Lower lobe of right lung (tissue), 2 donors: ENCODE results near the gene SMC3. TPM values are rescaled to one million over a fixed set of nuclear protein-coding genes. Genes with fewer than 3 reads are reported as not detected.

Source experiments
- ATAC-seq, 2 donors: fragments of 200-7000 bp; cut with Tn5 transposase; one replicate each; pipeline ENCODE4 v1.9.1; 2020 to 2022; ENCODE audit warnings: mild to moderate bottlenecking in 2 of 2, moderate library complexity in 2 of 2
- DNase-seq: peaks from one replicate; pipeline ENCODE4 v3.0.0-alpha.2; 2020
- H3K27ac ChIP-seq: fragments of 200-600 bp; one replicate; pipeline ENCODE4 v1.8.0; 2022
- H3K27me3 ChIP-seq: fragments of 200-600 bp; one replicate; pipeline ENCODE4 v1.8.0; 2022; ENCODE audit warnings: low read depth
- H3K36me3 ChIP-seq: fragments of 200-600 bp; one replicate; pipeline ENCODE4 v1.8.0; 2022; ENCODE audit warnings: mild to moderate bottlenecking
- H3K4me1 ChIP-seq: fragments of 200-600 bp; one replicate; pipeline ENCODE4 v1.8.0; 2022
- H3K4me3 ChIP-seq: fragments of 200-600 bp; one replicate; pipeline ENCODE4 v1.8.0; 2022; ENCODE audit warnings: mild to moderate bottlenecking
- H3K9me3 ChIP-seq: fragments of 200-600 bp; one replicate; pipeline ENCODE4 v1.8.0; 2022
- CTCF ChIP-seq: fragments of 200-600 bp; IDR thresholded peaks from one replicate; pipeline ENCODE4 v1.8.0; 2022; ENCODE audit warnings: antibody characterized with exemption, mild to moderate bottlenecking
- intact Hi-C: fragments of 100-400 bp; cut with DNase I; formaldehyde crosslinking; loops from one replicate; pipeline ENCODE4 v1.11.0; 2022
- total RNA-seq: library from RNA; stranded (reverse); fragmentation: NEBNext Ultra II Directional; extraction: Animal tissue kit (Norgen Biotek cat#: 25700); gene quantifications from one replicate; pipeline ENCODE4 v1.2.1, GENCODE V29; 2021
- donor health status: DM: no; HTN: yes; CAD: no; lungs with severe emphysema.

Gene SMC3
- total RNA-seq, 1 donor from 2014 or later, result 33.2 TPM

- peaks cover 73% of the 10 kb centered on the region for H3K27me3 ChIP-seq
- H3K4me3 ChIP-seq, result no peak overlapping the region
- no peak for TF ChIP-seq CTCF
Observed at GRCh38 chr10:110650265-110650668, 82.8 kb downstream of the SMC3 start.

GRCh38 chr10:110651044-110651958 is 83.8 kb downstream of the SMC3 start:
- no peaks in the 10 kb centered on the region for H3K9me3 ChIP-seq
- H3K27me3 ChIP-seq, result peaks cover 65% of the 10 kb centered on the region
- ATAC-seq, result no peak
- DNase-seq, result no peak
- H3K36me3 ChIP-seq, result no peaks in the 10 kb centered on the region
- TF ChIP-seq CTCF, result no peak
- H3K27ac ChIP-seq, result no peak overlapping the region
- H3K4me3 ChIP-seq, result no peak overlapping the region
- no peaks in the 10 kb centered on the region for H3K4me1 ChIP-seq
- intact Hi-C loops, result no loop called here

More at GRCh38 chr10:110650265-110650668, 82.8 kb downstream of the SMC3 start:
- Histone ChIP-seq H3K36me3 (no peaks in the 10 kb centered on the region), H3K4me1 (no peaks in the 10 kb centered on the region), H3K9me3 (no peaks in the 10 kb centered on the region), H3K27ac (no peak overlapping the region)
- ATAC-seq (no peak), DNase-seq (no peak)
- intact Hi-C loops, result no loop called here

- H3K27me3 ChIP-seq, result peaks cover 53% of the 10 kb centered on the region
- no peak overlapping the region for H3K4me3 ChIP-seq
- intact Hi-C loops, result no loop called here
- TF ChIP-seq CTCF, result no peak
- H3K4me1 ChIP-seq, result no peaks in the 10 kb centered on the region
- no peaks in the 10 kb centered on the region for H3K36me3 ChIP-seq
- no peaks in the 10 kb centered on the region for H3K9me3 ChIP-seq
- ATAC-seq (no peak), DNase-seq (no peak)
- no peak overlapping the region for H3K27ac ChIP-seq
Observed at GRCh38 chr10:110652475-110653118, 85.1 kb downstream of the SMC3 start.

Other genes with a start within 250 kb of the SMC3 start
- 8.9 TPM for gene DUSP5, start 69.8 kb upstream of the SMC3 start, total RNA-seq
- gene RBM20, start 76.6 kb downstream of the SMC3 start, total RNA-seq, result 1.0 TPM